ENCODE results near the gene FAM219B. TPM values are rescaled to one million over a fixed set of nuclear protein-coding genes. Genes with fewer than 3 reads are reported as not detected.
"Not testable (repeated sequence)": the region's sequence is repeated elsewhere in the genome, so short reads cannot be mapped to it uniquely, and the experiment has no call there.

The FAM219B gene
- total RNA-seq, 1 donor = 35.9 TPM

GRCh38 chr15:74937590-74938371 lies 31.1 kb upstream of the FAM219B start, which contains the start of gene COX5A:
Gene COX5A, minus strand, starts transcription at chr15:74938073. Its CDS starts 59 bp downstream, at chr15:74938014.
- peak; percentile 96 for DNase-seq (ENCODE audit: low read depth)
- H3K4me3 ChIP-seq (ENCODE audit: low read depth, low read length) = peak within 1 kb of the TSS; percentile 87

DNA sequence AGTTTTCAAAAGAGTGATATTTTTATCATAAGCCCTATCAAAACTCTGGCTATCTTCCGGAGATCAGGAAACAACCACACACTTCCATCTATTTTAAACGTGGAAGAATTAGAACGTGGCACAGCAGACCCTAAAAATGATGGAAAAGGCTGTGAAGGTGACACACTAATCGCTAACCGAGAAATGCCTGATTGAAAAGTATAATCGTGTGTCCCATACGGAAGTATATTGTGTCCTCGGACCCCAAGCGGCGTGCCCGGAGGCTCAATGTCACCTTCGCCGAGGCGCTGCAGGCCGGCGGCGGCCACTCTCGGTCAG lies 30.6 kb upstream of the FAM219B start:
- TF ChIP-seq, protein P1, sequence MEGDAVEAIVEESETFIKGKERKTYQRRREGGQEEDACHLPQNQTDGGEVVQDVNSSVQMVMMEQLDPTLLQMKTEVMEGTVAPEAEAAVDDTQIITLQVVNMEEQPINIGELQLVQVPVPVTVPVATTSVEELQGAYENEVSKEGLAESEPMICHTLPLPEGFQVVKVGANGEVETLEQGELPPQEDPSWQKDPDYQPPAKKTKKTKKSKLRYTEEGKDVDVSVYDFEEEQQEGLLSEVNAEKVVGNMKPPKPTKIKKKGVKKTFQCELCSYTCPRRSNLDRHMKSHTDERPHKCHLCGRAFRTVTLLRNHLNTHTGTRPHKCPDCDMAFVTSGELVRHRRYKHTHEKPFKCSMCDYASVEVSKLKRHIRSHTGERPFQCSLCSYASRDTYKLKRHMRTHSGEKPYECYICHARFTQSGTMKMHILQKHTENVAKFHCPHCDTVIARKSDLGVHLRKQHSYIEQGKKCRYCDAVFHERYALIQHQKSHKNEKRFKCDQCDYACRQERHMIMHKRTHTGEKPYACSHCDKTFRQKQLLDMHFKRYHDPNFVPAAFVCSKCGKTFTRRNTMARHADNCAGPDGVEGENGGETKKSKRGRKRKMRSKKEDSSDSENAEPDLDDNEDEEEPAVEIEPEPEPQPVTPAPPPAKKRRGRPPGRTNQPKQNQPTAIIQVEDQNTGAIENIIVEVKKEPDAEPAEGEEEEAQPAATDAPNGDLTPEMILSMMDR (IDR thresholded peaks at IDR 0.05; ENCODE audit: insufficient read depth, low read length) = no peak
- DNase-seq (ENCODE audit: low read depth) = no peak
- H3K4me3 ChIP-seq (ENCODE audit: low read depth, low read length) = peak overlapping the region; percentile 87

More at GRCh38 chr15:74937590-74938371, 31.1 kb upstream of the FAM219B start, which contains the start of gene COX5A:
- TF ChIP-seq, protein P1 (IDR thresholded peaks at IDR 0.05; ENCODE audit: insufficient read depth, low read length) = no peak

- not testable (repeated sequence) for H3K4me3 ChIP-seq (ENCODE audit: low read depth, low read length); DNase-seq (ENCODE audit: low read depth)
Observed at GRCh38 chr15:74935193-74935592, 28.5 kb upstream of the FAM219B start.

GRCh38 chr15:74933573-74933972 lies 26.9 kb upstream of the FAM219B start:
- no peak for DNase-seq (ENCODE audit: low read depth)
- H3K4me3 ChIP-seq (ENCODE audit: low read depth, low read length) = no peak overlapping the region
- TF ChIP-seq, protein P1 (IDR thresholded peaks at IDR 0.05; ENCODE audit: insufficient read depth, low read length) = no peak

GRCh38 chr15:74928771-74929198 lies 22.1 kb upstream of the FAM219B start:
- no peak overlapping the region for H3K4me3 ChIP-seq (ENCODE audit: low read depth, low read length)
- no peak for DNase-seq (ENCODE audit: low read depth)
- TF ChIP-seq, protein P1 (IDR thresholded peaks at IDR 0.05; ENCODE audit: insufficient read depth, low read length) = no peak

- no peak overlapping the region for H3K4me3 ChIP-seq (ENCODE audit: low read depth, low read length)
- DNase-seq (ENCODE audit: low read depth) = no peak
- TF ChIP-seq, protein P1 (IDR thresholded peaks at IDR 0.05; ENCODE audit: insufficient read depth, low read length) = no peak
Observed at GRCh38 chr15:74924525-74924924, 17.9 kb upstream of the FAM219B start.

DNA sequence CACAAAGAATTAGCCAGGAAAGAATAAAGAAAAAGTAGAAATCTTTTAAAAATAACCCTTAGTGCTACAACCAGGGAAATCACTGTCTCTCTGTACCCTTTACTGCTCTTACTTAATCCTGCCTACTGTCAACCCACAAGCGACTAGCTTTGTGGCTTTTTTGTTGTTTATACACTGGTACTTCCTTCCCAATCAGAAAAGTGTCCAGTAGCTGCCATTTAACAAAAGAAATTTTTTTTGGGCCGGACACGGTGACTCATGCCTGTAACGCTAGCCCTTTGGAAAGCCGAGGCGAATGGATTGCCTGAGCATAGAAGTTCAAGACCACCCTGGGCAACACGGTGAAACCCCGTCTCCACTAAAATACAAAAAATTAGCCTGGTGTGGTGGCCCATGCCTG lies 13.8 kb upstream of the FAM219B start:
- DNase-seq (ENCODE audit: low read depth) = no peak
- no peak overlapping the region for H3K4me3 ChIP-seq (ENCODE audit: low read depth, low read length)
- TF ChIP-seq, protein P1 (IDR thresholded peaks at IDR 0.05; ENCODE audit: insufficient read depth, low read length) = no peak
